Measurements from ENCODE around the gene MGAT5. TPM values are rescaled to one million over a fixed set of nuclear protein-coding genes. Genes with fewer than 3 reads are reported as not detected.
A peak's percentile ranks its signal among the peaks of the same experiment; 100 is the strongest.

Gene MGAT5
- total RNA-seq, 1 experiment from 2014 or later: 34.0 TPM

- TF ChIP-seq CTCF (IDR thresholded peaks at IDR 0.05 in 2 of 3, conservative IDR thresholded peaks at IDR 0.05 in 1 of 3; ENCODE audit: borderline replicate concordance in 1 of 3, insufficient read depth in 1 of 3, low read depth in 2 of 3, low read length in 2 of 3): no peak
- no peak for TF ChIP-seq POLR2AphosphoS5 (IDR thresholded peaks at IDR 0.05; ENCODE audit: low read depth, low read length)
- no peak for TF ChIP-seq ZBTB33 (IDR thresholded peaks at IDR 0.05; ENCODE audit: extremely low read depth, insufficient replicate concordance, low read length)
- TF ChIP-seq TCF7L2 (IDR thresholded peaks at IDR 0.05; ENCODE audit: borderline replicate concordance, extremely low read depth, insufficient read depth, insufficient read length): no peak
- no peak for TF ChIP-seq EZH2 (IDR thresholded peaks at IDR 0.05)
- no peak for TF ChIP-seq SRF (IDR thresholded peaks at IDR 0.05; ENCODE audit: low read depth)
- TF ChIP-seq RAD21 (IDR thresholded peaks at IDR 0.05; ENCODE audit: low read depth): no peak
Observed at GRCh38 chr2:134231301-134231964, 22.4 kb upstream of the MGAT5 start (continued).

GRCh38 chr2:134231965-134232340, 21.9 kb upstream of the MGAT5 start:
- ChIA-PET POLR2A (no interaction called here), CTCF (no interaction called here), RAD21 (ENCODE audit: low non-redundant PET in 1 of 2, low total read pairs in 2 of 2, uncharacterized antibody in 2 of 2, unreplicated experiment in 2 of 2) (no interaction called here)
- Histone ChIP-seq H3K4me1 (ENCODE audit: control insufficient read depth in 1 of 2, insufficient read depth in 2 of 2, low read length in 2 of 2) (peaks cover 0 to 14% of the 10 kb centered on the region in 2 experiments; a peak in 1 of 4 replicates), H3K4me3 (replicated peaks in 1 of 2; ENCODE audit: low read depth in 1 of 2, low read length in 2 of 2) (no peak overlapping the region), H4K20me1 (ENCODE audit: insufficient read depth) (no peaks in the 10 kb centered on the region), H3K4me2 (ENCODE audit: low read length) (peak overlapping the region; percentile 15; the same call in 1 of the 2 replicates), H3K79me2 (ENCODE audit: insufficient read depth, low read length) (no peaks in the 10 kb centered on the region; the same call in 1 of the 2 replicates), H3K36me3 (ENCODE audit: control insufficient read depth in 1 of 2, insufficient read depth in 2 of 2, low read length in 2 of 2) (no peaks in the 10 kb centered on the region), H2AFZ (ENCODE audit: low read depth, low read length, poor library complexity, severe bottlenecking) (no peak overlapping the region), H3K9me2 (ENCODE audit: insufficient read depth) (no peaks in the 10 kb centered on the region), H3K9ac (ENCODE audit: low read length) (no peak overlapping the region), H3K27me3 (ENCODE audit: insufficient read depth, low read length) (no peaks in the 10 kb centered on the region), H3K9me3 (ENCODE audit: control insufficient read depth in 1 of 2, insufficient read depth in 1 of 2, low read depth in 1 of 2, low read length in 2 of 2) (peaks cover 0 to 5% of the 10 kb centered on the region in 2 experiments; a peak in 1 of 4 replicates), H3K27ac (ENCODE audit: low read depth, low read length) (no peak overlapping the region)
- no peak for DNase-seq (ENCODE audit: low read depth, low spot score)
- intact Hi-C loops (cut with micrococcal nuclease): no loop called here
- BruUV-seq (replicated peaks): no TSS peak
- no peak for TF ChIP-seq ZBTB33 (IDR thresholded peaks at IDR 0.05; ENCODE audit: extremely low read depth, insufficient replicate concordance, low read length)
- TF ChIP-seq CBX3 (IDR thresholded peaks at IDR 0.05; ENCODE audit: low read depth): no peak
- ATAC-seq: no peak

Data from HCT116 (cell line).